Peyer's patch (tissue), 4 donors: Measurements from ENCODE around the gene OLA1.

Experiments used
- CTCF ChIP-seq, 6 experiments: fragments of 450-650 bp in 4 of 6; fragments of 200-600 bp in 2 of 6; sonication (generic) in 1 of 6; IDR thresholded peaks; one replicate each; pipeline ENCODE4 v1.5.1; 2017 to 2019; ENCODE audit warnings: antibody characterized with exemption in 6 of 6, mild to moderate bottlenecking in 3 of 6, moderate library complexity in 1 of 6
- POLR2A ChIP-seq, 2 donors: fragments of 450-650 bp; IDR thresholded peaks; one replicate each; pipeline ENCODE4 v1.5.1; 2017; ENCODE audit warnings: antibody characterized with exemption in 2 of 2, mild to moderate bottlenecking in 2 of 2, moderate library complexity in 2 of 2

- no peak for TF ChIP-seq CTCF (IDR thresholded peaks at IDR 0.05)
- TF ChIP-seq POLR2A (IDR thresholded peaks at IDR 0.05): no peak
Observed at GRCh38 chr2:174031226-174031625, 217.1 kb downstream of the OLA1 start.
